GM12878 (cell line): Measurements from ENCODE around the gene KLK2. TPM values are rescaled to one million over a fixed set of nuclear protein-coding genes. Genes with fewer than 3 reads are reported as not detected.

Experiments
- BACH1 ChIP-seq: fragments of 450-650 bp; IDR thresholded peaks from 2 replicates; pipeline ENCODE4 v1.6.1; 2017; ENCODE audit warnings: mild to moderate bottlenecking, borderline replicate concordance
- BMI1 ChIP-seq: fragments of 450-650 bp; IDR thresholded peaks from 2 replicates; pipeline ENCODE4 v1.6.1; 2016; ENCODE audit warnings: mild to moderate bottlenecking, moderate library complexity, borderline replicate concordance
- CHD1 ChIP-seq: IDR thresholded peaks from 2 replicates; pipeline ENCODE4 v1.6.1; 2012; ENCODE audit warnings: low read depth, low read length, improper control_type of control experiment
- CHD2 ChIP-seq: IDR thresholded peaks from 2 replicates; pipeline ENCODE4 v1.6.1; 2011; ENCODE audit warnings: low read depth, low read length, improper control_type of control experiment, borderline replicate concordance
- CREB1 ChIP-seq: IDR thresholded peaks from 2 replicates; pipeline ENCODE4 v1.6.1; 2012; ENCODE audit warnings: low read depth, mild to moderate bottlenecking, inconsistent platforms
- ETV6 ChIP-seq, 2 experiments: fragments of 450-650 bp in 1 of 2; IDR thresholded peaks in 1 of 2; conservative IDR thresholded peaks in 1 of 2; 2 replicates each; pipeline ENCODE4 v1.6.1; 2014; ENCODE audit warnings: antibody characterized with exemption in 1 of 2, borderline replicate concordance in 1 of 2, low read depth in 1 of 2, mild to moderate bottlenecking in 1 of 2, moderate library complexity in 1 of 2
- EZH2 ChIP-seq: IDR thresholded peaks from 2 replicates; pipeline ENCODE4 v1.6.1; 2012; ENCODE audit warnings: low read depth, mild to moderate bottlenecking, control low read depth, inconsistent platforms, low read length, borderline replicate concordance; ENCODE audit not compliant: control insufficient read depth
- FOS ChIP-seq: IDR thresholded peaks from 3 replicates; pipeline ENCODE4 v1.6.1; 2011; ENCODE audit warnings: borderline replicate concordance; ENCODE audit not compliant: insufficient read length; ENCODE audit errors: extremely low read depth
- FOXK2 ChIP-seq: fragments of 450-650 bp; IDR thresholded peaks from 2 replicates; pipeline ENCODE4 v1.6.1; 2017; ENCODE audit warnings: mild to moderate bottlenecking, moderate library complexity
- FOXM1 ChIP-seq: IDR thresholded peaks from 2 replicates; pipeline ENCODE4 v1.6.1; 2012; ENCODE audit warnings: low read depth, mild to moderate bottlenecking, inconsistent platforms, low read length, moderate library complexity
- IKZF2 ChIP-seq, 2 experiments: fragments of 450-650 bp; IDR thresholded peaks; 2 replicates each; pipeline ENCODE4 v1.6.1; 2017; ENCODE audit warnings: mild to moderate bottlenecking in 2 of 2, moderate library complexity in 2 of 2
- JUND ChIP-seq: IDR thresholded peaks from 2 replicates; pipeline ENCODE4 v1.6.1; 2012; ENCODE audit warnings: low read depth, mild to moderate bottlenecking, low read length, improper control_type of control experiment, moderate library complexity
- KAT2A ChIP-seq: conservative IDR thresholded peaks from 2 replicates; pipeline ENCODE4 v1.6.1; 2011; ENCODE audit warnings: low read depth, low read length; ENCODE audit not compliant: control insufficient read depth
- MEF2B ChIP-seq: fragments of 450-650 bp; IDR thresholded peaks from 2 replicates; pipeline ENCODE4 v1.6.1; 2018; ENCODE audit warnings: mild to moderate bottlenecking, moderate library complexity; ENCODE audit not compliant: partially characterized antibody, poor library complexity, severe bottlenecking
- MXI1 ChIP-seq: fragments of 150-350 bp; IDR thresholded peaks from 2 replicates; pipeline ENCODE4 v1.6.1; 2011; ENCODE audit warnings: low read depth, mild to moderate bottlenecking, inconsistent platforms, low read length, improper control_type of control experiment
- POLR2AphosphoS5 ChIP-seq: IDR thresholded peaks from 2 replicates; pipeline ENCODE4 v1.6.1; 2011; ENCODE audit warnings: mild to moderate bottlenecking, low read length, inconsistent platforms
- SIX5 ChIP-seq: IDR thresholded peaks from 2 replicates; pipeline ENCODE4 v1.6.1; 2011; ENCODE audit warnings: mild to moderate bottlenecking, low read depth, low read length, moderate library complexity; ENCODE audit not compliant: severe bottlenecking
- SMAD1 ChIP-seq: fragments of 450-650 bp; IDR thresholded peaks from 2 replicates; pipeline ENCODE4 v1.6.1; 2018; ENCODE audit warnings: mild to moderate bottlenecking, low read depth; ENCODE audit not compliant: partially characterized antibody
- SMAD5 ChIP-seq: IDR thresholded peaks from 2 replicates; pipeline ENCODE4 v1.6.1; 2016; ENCODE audit warnings: antibody characterized with exemption, low read depth
- SMARCA5 ChIP-seq: fragments of 450-650 bp; IDR thresholded peaks from 2 replicates; pipeline ENCODE4 v1.6.1; 2017; ENCODE audit warnings: mild to moderate bottlenecking
- SMC3 ChIP-seq: IDR thresholded peaks from 2 replicates; pipeline ENCODE4 v1.6.1; 2011; ENCODE audit warnings: low read length, improper control_type of control experiment, borderline replicate concordance
- SREBF2 ChIP-seq: IDR thresholded peaks from 2 replicates; pipeline ENCODE4 v1.6.1; 2012; ENCODE audit warnings: mild to moderate bottlenecking, low read length
- TCF12 ChIP-seq: IDR thresholded peaks from 2 replicates; pipeline ENCODE4 v1.6.1; 2011; ENCODE audit warnings: low read depth, mild to moderate bottlenecking, low read length
- WRNIP1 ChIP-seq: IDR thresholded peaks from 2 replicates; pipeline ENCODE4 v1.6.1; 2011; ENCODE audit warnings: low read depth, low read length, improper control_type of control experiment, borderline replicate concordance
- YBX1 ChIP-seq: fragments of 450-650 bp; IDR thresholded peaks from 2 replicates; pipeline ENCODE4 v1.6.1; 2016; ENCODE audit warnings: antibody characterized with exemption
- ZNF274 ChIP-seq: IDR thresholded peaks from one replicate; pipeline ENCODE4 v1.8.0; 2011; ENCODE audit not compliant: insufficient read length, insufficient read depth
- ZNF622 ChIP-seq: fragments of 450-650 bp; IDR thresholded peaks from 2 replicates; pipeline ENCODE4 v1.6.1; 2017; ENCODE audit warnings: mild to moderate bottlenecking, inconsistent platforms
- polyA plus RNA-seq, 11 experiments: library from polyadenylated mRNA; depleted of rRNA in 4 of 11; unstranded in 6 of 11; stranded (reverse) in 5 of 11; fragments of >200 nt; fragmentation: Nextera tagmentation in 4 of 11; fragmentation: Illumina TruSeq in 1 of 11; extraction: Ambion mirVana in 4 of 11; extraction: Trizol in 1 of 11; gene quantifications; 1 replicate in 1 of 11; 2 replicates in 10 of 11; pipeline versions ENCODE4 v1.2.1 to v1.2.3, GENCODE V29; 2011 to 2016; ENCODE audit warnings: inconsistent platforms in 2 of 11, missing spikeins in 2 of 11, low read depth in 1 of 11
- total RNA-seq, 4 experiments: library from RNA; depleted of rRNA in 3 of 4; stranded (reverse); fragments of >200 nt in 3 of 4; fragmentation: Illumina TruSeq in 1 of 4; extraction: Trizol in 1 of 4; gene quantifications; 2 replicates each; pipeline versions ENCODE4 v1.2.1 to v1.2.3, GENCODE V29; 2013 to 2021
- TF ChIP-seq, protein P1 (sequence below), 3 experiments: IDR thresholded peaks in 2 of 3; conservative IDR thresholded peaks in 1 of 3; 2 replicates each; pipeline ENCODE4 v1.5.1; 2011; ENCODE audit warnings: low read depth in 3 of 3, low read length in 3 of 3, mild to moderate bottlenecking in 3 of 3, control low read depth in 2 of 3, moderate library complexity in 2 of 3, inconsistent platforms in 1 of 3, mixed read lengths in 1 of 3; ENCODE audit not compliant: control insufficient read depth in 2 of 3, insufficient read depth in 1 of 3; ENCODE audit errors: extremely low read depth in 1 of 3
- TF ChIP-seq, protein P2 (sequence below): IDR thresholded peaks from 2 replicates; pipeline ENCODE4 v1.6.1; 2011; ENCODE audit warnings: mild to moderate bottlenecking, low read depth, low read length, moderate library complexity; ENCODE audit not compliant: insufficient replicate concordance
- TF ChIP-seq, protein P3 (sequence below): IDR thresholded peaks from 2 replicates; pipeline ENCODE4 v1.6.1; 2012; ENCODE audit warnings: low read depth, low read length, improper control_type of control experiment

KLK2 gene
- total and polyA plus RNA-seq, 10 of the 15 experiments (the other 5 are each of a cell fraction or from before 2014, with no cell fraction given): 0.19 to 3.1 (median 1.2) TPM

DNA sequence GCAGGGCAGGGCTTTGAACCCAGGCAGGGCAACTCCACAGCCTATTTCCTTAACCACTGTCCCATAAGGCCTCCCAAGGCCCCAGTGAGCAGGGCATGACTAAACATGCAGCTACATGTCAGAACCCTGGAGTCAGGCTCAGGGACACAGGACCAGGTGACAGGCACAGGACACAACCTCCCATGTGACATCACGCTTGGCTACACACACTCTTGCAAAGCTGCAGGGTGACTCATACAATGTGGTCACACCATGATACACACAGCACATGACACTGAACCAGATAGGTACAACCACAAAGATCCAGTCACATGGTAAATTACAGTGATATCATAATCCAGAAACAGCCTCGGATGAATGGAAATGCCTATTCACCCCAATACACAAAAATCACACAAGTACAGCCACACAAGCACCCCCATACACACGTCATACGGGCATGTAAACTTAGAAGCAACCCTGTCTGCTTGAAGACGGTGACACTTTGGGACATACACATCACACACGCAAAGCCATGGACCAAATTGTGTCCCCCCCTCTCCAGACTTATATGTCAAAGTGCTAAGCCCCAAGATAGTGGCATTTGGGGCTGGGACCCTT, 23.5 kb downstream of the KLK2 start (continued):
- TF ChIP-seq, protein P1, sequence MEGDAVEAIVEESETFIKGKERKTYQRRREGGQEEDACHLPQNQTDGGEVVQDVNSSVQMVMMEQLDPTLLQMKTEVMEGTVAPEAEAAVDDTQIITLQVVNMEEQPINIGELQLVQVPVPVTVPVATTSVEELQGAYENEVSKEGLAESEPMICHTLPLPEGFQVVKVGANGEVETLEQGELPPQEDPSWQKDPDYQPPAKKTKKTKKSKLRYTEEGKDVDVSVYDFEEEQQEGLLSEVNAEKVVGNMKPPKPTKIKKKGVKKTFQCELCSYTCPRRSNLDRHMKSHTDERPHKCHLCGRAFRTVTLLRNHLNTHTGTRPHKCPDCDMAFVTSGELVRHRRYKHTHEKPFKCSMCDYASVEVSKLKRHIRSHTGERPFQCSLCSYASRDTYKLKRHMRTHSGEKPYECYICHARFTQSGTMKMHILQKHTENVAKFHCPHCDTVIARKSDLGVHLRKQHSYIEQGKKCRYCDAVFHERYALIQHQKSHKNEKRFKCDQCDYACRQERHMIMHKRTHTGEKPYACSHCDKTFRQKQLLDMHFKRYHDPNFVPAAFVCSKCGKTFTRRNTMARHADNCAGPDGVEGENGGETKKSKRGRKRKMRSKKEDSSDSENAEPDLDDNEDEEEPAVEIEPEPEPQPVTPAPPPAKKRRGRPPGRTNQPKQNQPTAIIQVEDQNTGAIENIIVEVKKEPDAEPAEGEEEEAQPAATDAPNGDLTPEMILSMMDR (IDR thresholded peaks at IDR 0.05 in 2 of 3, conservative IDR thresholded peaks at IDR 0.05 in 1 of 3; ENCODE audit: control insufficient read depth in 2 of 3, extremely low read depth in 1 of 3, insufficient read depth in 1 of 3, low read depth in 3 of 3, low read length in 3 of 3): no peak
- peak; percentile 85 for TF ChIP-seq CREB1
- TF ChIP-seq, protein P2, sequence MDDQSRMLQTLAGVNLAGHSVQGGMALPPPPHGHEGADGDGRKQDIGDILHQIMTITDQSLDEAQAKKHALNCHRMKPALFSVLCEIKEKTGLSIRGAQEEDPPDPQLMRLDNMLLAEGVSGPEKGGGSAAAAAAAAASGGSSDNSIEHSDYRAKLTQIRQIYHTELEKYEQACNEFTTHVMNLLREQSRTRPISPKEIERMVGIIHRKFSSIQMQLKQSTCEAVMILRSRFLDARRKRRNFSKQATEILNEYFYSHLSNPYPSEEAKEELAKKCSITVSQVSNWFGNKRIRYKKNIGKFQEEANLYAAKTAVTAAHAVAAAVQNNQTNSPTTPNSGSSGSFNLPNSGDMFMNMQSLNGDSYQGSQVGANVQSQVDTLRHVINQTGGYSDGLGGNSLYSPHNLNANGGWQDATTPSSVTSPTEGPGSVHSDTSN: peak; percentile 63
- TF ChIP-seq MEF2B: peak; percentile 90
- TF ChIP-seq YBX1: no peak
- TF ChIP-seq SMARCA5: peak; percentile 93
- peak; percentile 86 for TF ChIP-seq CHD2
- TF ChIP-seq SMC3: no peak
- peak; percentile 94 for TF ChIP-seq JUND
- TF ChIP-seq KAT2A: no peak
- TF ChIP-seq CHD1: peak; percentile 86
- TF ChIP-seq BMI1: peak; percentile 52; the same call in 1 of the 2 replicates
- no peak for TF ChIP-seq ZNF274
- TF ChIP-seq TCF12: peak; percentile 82
- TF ChIP-seq BACH1: peak; percentile 70
- TF ChIP-seq WRNIP1: no peak
- no peak for TF ChIP-seq EZH2
- TF ChIP-seq MXI1: peak; percentile 84
- TF ChIP-seq SIX5: no peak
- peak; percentile 66; the same call in 1 of the 2 replicates for TF ChIP-seq FOXK2
- TF ChIP-seq, protein P3, sequence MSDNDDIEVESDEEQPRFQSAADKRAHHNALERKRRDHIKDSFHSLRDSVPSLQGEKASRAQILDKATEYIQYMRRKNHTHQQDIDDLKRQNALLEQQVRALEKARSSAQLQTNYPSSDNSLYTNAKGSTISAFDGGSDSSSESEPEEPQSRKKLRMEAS: peak; percentile 76; the same call in 1 of the 2 replicates
- peak; percentile 31 for TF ChIP-seq FOS
- TF ChIP-seq IKZF2 (IDR thresholded peaks at IDR 0.05): peak; percentile 98
- peak in 1 of 2 experiments; percentile 7; a peak in 1 of 4 replicates for TF ChIP-seq ETV6 (conservative IDR thresholded peaks at IDR 0.05 in 1 of 2, IDR thresholded peaks at IDR 0.05 in 1 of 2; ENCODE audit: borderline replicate concordance in 1 of 2, low read depth in 1 of 2)
- TF ChIP-seq FOXM1: peak; percentile 62; the same call in 1 of the 2 replicates
- no peak for TF ChIP-seq SMAD1
- peak; percentile 39; the same call in 1 of the 2 replicates for TF ChIP-seq POLR2AphosphoS5
- no peak for TF ChIP-seq ZNF622
- TF ChIP-seq SMAD5: no peak
- TF ChIP-seq SREBF2: peak; percentile 80
